NK-92 (cell line): Measurements from ENCODE around the gene STPG1.

Experiments used
- DNase-seq: peaks from one replicate; lab custom pipeline; 2025; ENCODE audit not compliant: unreplicated experiment; lab: John Stamatoyannopoulos, UW

The STPG1 gene

DNA sequence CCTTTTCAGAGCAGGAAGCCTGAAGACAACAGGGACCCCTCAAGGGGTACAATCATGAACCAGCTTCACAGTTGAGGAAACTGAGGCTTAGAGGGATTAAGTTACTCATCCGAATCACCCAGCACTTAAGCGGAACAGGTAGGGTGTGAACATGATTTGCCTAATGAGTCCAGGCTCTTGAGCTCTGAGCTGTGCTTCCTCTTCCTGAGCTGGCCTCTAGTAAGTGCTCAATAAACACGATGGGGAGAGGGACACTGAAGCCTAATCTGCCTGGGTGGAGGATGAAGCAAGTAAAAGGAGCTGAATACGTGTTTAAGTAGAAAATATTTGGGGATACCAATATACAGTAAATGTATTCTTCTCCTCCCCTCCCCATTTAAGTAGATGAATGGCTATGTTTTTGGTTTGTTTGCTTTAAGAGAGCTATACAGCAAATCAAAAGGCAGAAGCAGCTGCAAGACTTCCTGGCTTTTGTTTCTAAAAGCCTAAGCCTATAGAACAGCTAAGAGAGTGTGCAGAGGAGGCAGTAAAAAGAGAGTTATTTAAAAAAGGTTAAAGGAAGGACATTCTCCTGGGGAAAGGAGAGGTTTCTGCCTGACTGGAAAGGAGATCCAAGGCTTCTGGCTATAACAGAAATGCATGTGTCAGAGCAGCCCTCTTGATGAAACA is 20.5 kb downstream of the STPG1 start:
- no peak for DNase-seq

DNA sequence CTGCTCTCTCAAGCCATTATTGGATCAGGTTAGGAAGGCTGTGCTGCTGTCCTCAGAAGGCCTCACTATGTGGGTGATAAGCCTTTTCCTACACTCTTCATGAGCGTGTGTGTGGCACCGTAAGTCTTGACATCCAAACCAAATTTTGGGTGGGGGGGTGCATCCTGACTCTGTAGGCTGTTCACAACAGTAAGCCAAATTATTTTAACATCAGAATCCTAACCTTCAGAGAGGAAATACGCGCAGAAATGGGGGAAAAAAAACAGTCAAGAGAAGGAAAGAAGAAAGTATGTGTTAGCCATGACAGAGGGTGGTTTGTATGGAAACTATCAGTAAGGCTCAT is 21.0 kb downstream of the STPG1 start:
- DNase-seq, result no peak

DNA sequence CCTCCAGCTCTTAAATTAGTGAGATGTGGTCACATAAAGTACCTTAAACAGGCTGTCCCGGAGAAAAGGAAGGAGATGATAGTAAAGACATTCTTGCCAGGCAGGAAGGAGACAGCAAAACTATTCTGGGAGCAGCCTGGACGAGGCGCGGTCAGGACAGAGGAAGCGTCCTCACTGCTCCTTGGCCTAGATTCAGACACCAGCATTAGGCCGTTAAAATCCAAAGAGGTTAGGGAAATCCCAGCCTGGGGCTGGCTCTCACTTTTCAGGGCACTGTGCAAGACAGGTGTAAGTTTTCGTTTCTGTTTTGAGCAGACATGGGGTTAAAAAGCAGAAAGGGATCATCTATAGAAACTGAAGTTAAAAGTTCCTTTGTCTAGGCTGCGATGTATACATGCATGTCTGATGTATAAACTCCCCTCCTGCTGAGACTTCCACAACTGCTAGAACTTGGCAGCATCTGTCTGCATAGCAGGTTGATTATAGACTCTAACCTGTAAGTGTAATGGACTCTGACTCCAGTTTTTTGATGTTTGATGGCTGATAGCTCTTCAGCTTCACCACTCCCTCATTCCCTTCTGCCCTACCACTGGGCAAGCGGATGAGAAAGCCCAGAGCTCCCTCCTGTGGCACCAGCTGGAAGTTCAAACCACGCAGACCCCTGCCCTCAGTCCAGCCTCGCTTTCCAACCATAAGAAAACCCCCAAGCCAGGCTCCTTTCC is 21.5 kb downstream of the STPG1 start:
- DNase-seq, result no peak

DNA sequence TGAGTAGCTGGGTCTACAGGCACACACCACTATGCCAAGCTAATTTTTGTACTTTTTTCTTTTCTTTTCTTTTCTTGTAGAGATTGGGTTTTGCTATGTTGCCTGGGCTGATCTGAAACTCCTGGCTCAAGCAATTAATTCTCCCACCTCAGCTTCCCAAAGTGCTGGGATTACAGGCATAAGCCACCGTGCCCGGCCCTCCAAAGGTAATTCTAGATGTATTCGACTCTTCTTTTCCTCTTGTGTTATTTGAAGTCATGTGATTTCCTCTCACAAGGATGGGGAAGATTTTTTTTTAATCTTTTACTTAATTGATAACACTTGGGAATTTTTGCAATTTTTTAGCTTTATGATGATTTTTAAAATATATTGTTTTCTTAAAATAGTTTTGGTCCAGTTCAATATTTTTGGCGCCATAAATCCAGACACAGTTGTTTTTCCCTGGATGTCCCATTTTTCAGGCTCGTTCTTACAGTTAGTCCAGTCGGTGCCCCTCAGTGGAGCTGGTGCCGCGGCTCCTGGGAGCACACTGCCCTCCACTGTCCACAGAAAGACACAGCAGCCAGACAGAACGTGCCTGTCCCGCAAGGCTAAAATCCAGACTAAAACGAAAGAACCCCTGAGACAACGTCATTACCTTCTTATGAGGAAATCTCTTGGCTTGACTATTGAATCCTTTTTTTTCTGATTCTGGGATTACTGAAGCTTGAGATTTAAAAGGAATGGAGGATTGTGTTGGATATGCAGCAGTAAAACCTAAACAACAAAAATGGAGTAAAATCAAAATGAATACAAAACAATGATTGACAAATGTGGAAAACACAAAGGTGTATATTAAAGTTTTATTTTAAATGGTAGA is 22.4 kb downstream of the STPG1 start:
- no peak for DNase-seq

DNA sequence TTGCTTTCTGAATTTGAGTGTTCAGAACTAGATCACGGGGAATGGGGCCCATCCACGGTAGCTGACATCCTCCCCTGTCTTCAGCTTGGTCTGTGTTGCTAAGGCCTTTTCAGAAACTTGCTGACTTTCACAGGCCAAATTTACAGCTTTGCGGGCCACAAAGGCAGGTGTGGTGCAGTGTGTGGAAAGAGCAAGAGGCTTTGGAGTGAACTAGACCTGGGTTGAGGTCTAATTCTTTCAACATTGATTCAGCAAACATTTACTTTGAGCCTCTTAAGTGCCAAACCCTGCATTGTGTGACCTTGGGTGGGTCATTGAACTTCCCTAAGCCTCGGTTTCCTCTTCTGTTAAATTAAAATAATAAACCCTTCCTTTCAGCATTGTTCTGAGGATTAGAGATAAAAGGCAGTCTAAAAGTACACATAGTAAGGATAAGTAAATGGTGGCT is 24.3 kb downstream of the STPG1 start:
- DNase-seq, result no peak

DNA sequence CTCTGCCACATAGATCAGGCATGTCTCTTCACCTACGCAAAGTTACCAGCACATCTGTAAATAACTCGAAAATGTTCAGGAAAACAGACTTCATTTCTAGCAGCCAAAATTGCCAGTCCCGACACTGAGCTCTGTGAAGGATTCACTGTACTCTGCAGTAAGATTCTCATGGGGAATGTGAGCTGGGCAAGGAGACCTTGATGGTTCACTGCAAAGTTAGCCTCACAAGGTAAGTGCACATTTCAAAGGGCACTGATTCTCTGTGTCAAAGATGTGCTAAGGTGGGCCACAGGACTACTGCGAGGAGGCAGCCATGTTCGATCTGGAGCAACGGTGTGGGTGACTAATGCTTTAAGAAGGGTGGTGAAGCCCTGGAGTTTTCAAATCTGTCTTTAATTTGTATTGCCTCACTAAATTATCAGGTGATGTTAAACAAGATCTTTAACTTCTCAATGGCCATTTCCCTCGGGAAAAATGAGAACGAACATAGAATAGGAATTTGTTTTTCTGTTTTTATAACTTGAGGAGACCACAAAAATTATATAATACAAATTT is 25.2 kb downstream of the STPG1 start:
- DNase-seq, result no peak

DNA sequence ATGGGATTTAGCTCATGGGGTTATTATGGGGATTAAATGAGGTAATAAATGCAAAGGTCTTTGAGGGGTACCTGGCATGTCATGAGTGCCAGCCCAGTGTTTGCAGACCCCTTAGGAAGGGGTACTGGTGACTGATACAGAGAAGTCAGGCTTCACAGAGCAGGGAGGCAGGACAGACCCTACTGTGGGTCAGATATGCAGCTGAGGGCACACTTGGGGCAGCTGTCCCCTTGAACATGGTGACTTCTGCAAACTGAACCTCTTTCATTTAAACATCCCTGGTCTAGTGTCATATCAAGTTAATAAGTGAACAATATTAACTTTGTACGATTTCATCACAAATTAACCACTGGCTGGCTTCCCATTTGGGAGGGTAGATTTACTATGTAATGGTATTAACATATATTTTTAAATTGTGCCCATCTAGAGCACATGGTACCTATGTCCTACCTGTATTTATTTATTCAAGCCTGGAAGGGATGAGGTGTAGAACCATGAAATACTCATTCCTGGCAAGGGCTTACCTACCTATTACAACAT is 25.9 kb downstream of the STPG1 start:
- no peak for DNase-seq

DNA sequence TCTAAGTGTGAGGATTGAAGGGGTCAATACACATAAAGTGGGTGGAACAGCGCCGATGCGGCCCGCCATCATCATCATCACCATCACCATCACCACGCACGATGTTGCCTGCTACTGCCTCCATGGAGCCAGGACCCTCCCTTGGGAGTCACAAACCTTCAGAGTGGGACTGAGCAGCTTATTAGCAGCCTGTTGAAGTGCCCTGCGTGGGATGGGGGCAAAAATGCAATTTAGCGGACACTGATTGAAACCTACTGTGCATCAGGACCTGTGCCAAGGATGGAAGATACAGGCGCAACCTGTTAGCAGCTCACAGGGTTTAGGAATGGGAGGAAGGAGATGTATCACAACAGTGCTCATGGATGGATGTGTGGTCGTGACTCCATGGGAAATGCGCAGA is 26.7 kb downstream of the STPG1 start:
- no peak for DNase-seq

DNA sequence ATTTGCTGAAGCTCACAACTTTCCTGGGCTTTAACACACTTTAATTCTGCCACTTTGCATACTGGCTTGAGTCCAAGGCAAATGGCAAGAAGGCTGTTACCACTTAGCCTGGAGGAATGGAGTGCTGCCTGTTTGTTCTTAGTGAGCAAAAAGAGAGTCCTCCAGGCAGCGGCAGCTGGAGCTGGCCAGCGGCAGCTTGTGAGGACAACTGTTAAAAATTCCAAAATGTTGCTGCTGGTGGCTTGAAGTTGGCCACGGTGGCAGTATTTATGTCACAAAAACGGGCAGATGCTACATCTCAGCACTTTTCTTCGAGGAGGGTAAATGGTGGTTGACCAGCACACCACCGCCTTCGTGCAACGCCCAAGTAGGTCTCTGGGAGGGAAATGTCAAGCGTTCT is 27.3 kb downstream of the STPG1 start:
- no peak for DNase-seq

DNA sequence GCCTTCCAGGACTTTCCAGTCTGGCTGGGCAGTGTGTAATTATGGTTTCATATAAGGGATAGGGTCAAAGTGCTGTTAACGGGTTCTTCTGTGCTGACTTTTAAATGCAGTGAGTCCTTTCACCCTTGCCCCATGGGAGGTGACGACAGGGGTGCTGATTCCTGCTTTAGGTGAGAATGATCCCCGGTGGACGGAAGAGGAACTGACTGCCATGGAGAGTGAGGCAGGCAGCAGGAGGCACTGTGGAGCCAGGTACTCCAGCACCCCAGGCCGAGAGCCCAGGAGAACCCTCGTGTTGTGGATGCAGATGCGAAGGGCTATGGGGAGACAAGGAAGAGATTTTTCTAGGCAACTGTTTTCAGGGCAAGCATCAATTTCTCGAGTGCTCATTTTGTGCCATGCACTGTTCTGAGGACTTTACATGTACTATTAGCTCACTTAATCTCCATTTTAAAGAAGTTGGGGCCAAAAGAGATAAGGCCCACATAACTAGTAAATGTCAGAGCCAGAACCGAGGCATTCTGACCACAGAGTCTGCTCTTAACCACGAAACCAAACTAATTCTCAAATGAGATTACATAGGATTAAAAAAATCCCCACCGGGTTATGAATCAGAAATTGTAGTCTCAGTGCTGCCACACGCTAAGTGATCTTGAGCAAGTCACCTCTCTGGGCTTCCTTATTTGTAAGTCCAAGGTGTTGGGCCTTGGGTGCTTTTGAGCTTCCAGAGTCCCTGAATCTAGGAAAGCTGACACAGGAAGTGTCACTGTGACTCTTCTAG is 28.2 kb downstream of the STPG1 start:
- no peak for DNase-seq

DNA sequence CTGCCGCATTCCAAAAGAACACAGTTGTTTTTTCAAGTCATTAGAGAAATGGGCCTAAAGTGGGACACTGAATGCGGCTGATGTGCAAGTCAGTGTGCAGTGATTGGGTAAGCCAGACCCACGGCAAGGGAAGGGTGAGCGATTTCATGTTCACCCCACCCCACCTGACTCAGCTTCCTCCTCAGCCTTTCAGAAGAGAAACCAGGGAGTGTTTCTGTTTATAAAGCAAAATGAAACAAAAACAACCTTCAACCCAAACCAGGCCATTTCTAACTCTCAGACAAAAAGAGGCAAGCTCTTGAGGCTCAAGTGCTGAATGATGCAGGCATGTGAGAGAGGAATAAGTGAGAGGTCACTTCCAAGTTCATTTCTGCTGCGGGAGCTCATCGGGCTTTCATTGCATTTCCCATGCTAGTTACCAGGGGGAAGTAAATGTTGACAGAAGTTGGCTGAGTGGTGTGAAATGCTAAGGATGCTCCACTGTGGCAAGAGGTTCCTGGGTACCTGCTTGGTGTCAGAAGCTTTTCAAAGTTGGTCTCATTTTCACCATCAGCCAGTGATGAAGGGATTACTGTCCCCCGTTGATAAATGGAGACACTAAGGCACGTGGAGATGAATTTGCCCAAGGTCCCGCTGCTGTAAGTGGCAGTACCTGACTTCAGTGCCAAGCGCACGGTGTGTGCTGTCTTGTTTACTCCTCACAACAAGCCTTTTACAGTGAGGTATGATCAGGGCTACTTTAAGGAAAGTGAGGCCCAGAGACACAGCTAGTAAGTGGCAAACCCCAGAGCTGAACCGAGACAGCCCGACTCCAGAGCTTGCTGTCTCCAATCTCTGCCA is 29.1 kb downstream of the STPG1 start:
- DNase-seq, result no peak

DNA sequence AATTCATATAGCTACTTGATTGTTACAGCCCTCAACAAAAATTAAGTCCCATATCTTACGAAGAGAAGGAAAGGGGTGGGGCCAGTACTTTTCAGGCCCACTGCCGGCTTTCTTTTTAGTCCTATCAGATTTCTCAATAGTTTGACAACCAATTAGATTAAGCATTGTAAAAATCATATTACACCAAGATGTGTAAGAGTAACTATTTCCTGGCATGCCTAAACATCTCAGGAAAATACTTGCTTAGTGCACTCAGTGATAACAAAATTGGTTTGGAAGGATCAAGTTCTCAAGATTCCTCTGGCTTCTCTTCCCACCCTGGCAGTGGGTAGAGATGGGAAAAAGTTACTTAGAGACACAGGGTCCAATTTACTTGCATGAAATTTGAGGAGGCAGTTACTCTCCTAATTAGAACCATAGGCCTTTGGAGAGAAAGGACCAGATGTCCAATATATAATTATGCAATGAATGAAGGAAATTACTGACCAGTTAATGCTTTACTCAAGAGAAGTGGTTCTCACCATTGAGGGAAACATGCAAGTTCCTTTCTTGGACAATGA is 30.1 kb downstream of the STPG1 start:
- DNase-seq, result no peak

DNA sequence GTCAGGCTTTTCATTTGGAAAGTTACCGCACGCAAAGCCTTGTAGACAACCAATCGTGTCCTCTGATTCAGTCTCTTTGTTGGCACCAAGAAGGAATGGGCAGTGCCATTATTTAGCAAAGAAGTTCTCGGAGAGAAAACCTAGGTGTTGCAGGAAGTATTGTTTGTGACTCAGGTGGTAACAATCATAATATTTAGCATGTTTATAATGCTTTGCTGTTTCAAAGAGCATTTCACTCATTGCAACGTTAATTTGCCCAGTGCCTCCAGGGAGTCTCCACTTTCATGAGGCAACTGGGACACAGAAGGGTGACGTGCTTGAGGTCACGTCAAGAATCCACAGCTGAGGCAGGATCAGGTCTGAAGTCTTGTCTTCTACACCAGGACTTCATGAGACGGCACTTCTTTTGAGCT is 31.4 kb downstream of the STPG1 start:
- DNase-seq, result no peak

DNA sequence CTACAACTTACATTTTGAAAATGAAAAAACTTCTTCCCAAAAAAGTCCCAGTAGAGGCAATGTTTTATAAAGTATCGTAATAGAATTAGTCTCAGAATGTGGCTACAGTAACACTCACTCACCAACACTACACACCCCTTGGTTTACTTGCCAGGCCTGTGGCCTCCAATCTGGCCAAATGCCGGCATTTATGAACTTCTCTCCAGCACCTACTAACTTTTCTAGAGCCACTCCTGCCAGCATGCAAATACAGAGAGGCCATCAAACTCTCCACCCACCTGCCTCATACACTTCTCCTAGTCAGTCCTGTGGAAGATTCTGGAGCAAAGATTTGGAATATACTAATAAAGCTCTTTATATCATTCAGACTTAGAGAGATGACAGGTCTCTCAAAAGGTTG is 32.3 kb downstream of the STPG1 start:
- DNase-seq, result no peak

DNA sequence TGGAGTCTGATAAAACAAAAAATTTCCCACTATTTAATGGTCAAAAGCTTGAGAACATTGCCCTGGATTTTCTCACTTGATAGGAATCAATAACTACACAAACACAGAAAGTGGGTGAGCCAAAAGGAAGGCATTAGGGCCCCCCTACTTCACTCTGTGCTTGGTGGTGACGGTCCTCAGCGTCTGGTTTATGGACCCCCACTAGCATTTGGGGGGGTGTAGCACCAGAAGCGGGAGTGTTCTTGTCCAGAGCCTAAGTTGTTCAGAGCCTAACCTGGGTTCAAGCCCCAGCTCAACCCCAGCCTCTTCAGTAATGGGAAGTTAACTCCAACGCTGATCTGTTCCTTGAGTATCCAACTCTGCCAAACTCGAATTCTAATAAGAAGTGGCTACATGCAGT is 33.1 kb downstream of the STPG1 start:
- no peak for DNase-seq

DNA sequence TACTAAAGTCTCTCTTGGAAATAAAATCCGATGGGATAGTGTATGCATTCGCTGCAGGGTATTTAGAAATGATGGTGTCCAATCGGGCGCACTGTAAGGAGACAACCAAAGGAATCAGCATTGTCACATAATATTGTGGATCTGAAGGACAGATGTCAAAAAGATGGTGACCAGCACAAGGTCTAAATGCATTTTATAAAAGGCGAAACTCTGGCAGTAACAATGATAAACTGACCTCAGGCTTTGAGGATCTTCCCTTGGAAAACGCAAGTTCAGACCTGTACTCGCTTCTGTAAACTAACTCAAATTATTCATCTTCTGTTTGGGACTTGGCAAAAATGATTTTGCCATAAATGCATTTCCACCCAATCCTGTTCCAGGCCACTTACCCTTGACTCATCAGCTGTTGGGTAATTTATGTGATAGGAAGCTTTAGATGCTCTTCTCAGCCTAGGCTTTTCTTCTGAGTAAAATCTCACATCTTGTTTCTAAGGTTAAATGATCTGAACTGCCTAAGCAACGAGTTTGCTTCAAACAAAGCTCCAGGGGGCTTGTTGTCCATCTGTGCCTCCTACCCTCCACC is 33.8 kb downstream of the STPG1 start:
- no peak for DNase-seq

DNA sequence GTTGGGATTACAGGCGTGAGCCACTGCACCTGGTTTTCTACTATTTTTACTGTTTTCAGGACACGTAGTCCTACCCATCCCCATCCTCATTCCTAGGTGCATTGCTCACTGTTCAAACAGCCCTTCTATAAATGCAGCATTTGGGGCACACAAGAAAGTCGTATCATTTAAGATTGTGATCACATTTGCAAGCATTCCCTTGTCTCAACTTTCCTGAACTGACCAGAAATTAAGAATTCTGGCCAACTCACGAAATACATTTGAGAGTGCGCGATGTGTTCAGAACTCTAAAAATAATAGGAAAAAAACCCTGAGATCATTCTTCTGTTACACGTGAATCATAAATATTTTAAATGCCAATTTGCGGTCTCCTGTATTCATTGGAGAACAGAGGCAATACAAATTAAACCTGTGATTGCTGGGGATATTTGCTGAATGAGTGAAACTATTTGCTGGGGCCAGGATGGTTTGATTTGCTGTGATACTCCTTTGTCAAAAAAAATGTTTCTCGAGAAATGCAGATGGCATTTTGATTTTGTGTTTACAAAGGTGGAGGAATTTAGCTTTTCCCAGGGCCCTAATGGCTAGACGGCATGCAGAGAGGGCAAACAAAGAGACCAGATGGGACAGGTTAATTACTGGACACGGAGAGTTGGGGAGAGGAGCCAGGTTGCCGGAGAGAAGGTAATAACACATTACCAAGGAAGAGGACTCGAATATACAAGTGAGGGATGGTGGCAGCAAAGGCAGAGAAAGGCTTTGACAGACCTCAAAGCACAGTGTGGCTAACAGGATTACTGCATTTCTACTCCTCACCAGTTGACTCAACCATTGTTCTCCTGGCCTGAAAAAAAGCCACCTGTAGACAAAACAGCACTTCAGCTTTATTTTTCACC is 38.4 kb downstream of the STPG1 start:
- DNase-seq, result no peak

DNA sequence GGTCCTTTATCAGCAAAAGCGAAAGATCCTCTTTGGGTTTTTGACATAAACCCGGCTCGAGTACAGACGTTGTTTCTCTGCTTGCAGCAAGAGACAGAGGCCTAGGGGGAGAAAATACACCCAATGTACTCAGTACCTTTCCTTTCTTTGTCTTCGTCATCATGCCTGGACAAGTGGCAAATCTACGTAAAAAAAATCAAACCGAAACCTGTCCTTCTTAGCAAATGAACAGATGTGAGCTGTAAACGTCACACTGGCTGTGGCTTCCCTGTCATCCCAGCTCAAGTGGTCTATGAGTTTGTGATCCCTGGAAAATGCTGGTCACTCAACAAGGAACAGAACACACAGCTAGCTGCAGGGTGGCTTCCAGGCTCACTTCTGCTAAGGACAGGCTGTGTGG is 39.9 kb downstream of the STPG1 start:
- DNase-seq, result no peak
